ENCODE data around the gene QKI. TPM values are rescaled to one million over a fixed set of nuclear protein-coding genes. Genes with fewer than 3 reads are reported as not detected.

The QKI gene
- total RNA-seq, 1 donor from 2014 or later: 204 TPM

DNA sequence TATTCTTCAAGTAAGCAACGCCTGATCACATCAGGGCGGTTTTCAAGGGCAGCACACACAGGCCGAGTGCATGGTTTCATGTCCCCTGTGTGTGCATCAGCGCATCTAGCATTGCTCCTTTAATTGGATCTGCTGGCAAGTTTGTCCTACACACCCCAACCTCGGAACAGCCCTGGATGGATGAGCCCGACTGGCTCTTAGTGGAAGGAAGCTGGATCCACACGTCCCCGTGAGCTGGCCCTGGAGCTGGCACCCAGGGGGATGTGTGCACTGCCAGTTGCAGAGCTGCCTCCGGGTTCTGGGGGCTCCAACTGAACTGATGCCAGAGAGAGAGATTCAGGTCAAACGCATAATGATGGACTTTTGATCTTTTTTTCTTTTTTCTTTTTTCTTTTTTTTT is 39.2 kb upstream of the QKI start:
- peaks cover 7% of the 10 kb centered on the region for H3K27me3 Mint-ChIP-seq (ENCODE audit: low read depth, unreplicated experiment)
- H3K4me3 Mint-ChIP-seq (ENCODE audit: unreplicated experiment): no peak overlapping the region
- no peaks in the 10 kb centered on the region for H4K20me1 ChIP-seq (ENCODE audit: insufficient read depth, low read length)
- H3K4me1 ChIP-seq (ENCODE audit: insufficient read depth, low read length): no peaks in the 10 kb centered on the region
- H2AFZ ChIP-seq (ENCODE audit: low read depth, low read length): no peak overlapping the region
- no peak overlapping the region for H3K4me3 ChIP-seq (ENCODE audit: insufficient read depth, low read depth, low read length)
- H3K4me1 Mint-ChIP-seq (ENCODE audit: low read depth, unreplicated experiment): no peaks in the 10 kb centered on the region
- peaks cover 2% of the 10 kb centered on the region for H3K9me3 Mint-ChIP-seq (ENCODE audit: unreplicated experiment)
- peaks cover 2% of the 10 kb centered on the region for H3K36me3 Mint-ChIP-seq (ENCODE audit: low read depth, unreplicated experiment)
- no peak overlapping the region for H3K27ac ChIP-seq (ENCODE audit: low read depth, low read length)
- FAIRE-seq: no peak
- no peaks in the 10 kb centered on the region for H3K36me3 ChIP-seq (ENCODE audit: insufficient read depth, low read length)
- TF ChIP-seq, protein P1, sequence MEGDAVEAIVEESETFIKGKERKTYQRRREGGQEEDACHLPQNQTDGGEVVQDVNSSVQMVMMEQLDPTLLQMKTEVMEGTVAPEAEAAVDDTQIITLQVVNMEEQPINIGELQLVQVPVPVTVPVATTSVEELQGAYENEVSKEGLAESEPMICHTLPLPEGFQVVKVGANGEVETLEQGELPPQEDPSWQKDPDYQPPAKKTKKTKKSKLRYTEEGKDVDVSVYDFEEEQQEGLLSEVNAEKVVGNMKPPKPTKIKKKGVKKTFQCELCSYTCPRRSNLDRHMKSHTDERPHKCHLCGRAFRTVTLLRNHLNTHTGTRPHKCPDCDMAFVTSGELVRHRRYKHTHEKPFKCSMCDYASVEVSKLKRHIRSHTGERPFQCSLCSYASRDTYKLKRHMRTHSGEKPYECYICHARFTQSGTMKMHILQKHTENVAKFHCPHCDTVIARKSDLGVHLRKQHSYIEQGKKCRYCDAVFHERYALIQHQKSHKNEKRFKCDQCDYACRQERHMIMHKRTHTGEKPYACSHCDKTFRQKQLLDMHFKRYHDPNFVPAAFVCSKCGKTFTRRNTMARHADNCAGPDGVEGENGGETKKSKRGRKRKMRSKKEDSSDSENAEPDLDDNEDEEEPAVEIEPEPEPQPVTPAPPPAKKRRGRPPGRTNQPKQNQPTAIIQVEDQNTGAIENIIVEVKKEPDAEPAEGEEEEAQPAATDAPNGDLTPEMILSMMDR (IDR thresholded peaks at IDR 0.05; ENCODE audit: insufficient read depth, low read depth, low read length): no peak
- TF ChIP-seq EZH2 (IDR thresholded peaks at IDR 0.05; ENCODE audit: insufficient read depth, low read length): no peak
- H3K27me3 ChIP-seq (ENCODE audit: insufficient read depth, low read length): no peaks in the 10 kb centered on the region
- no peak overlapping the region for H3K4me2 ChIP-seq (ENCODE audit: low read length)
- H3K9me3 ChIP-seq (ENCODE audit: insufficient read depth, low read depth, low read length): no peaks in the 10 kb centered on the region
- H3K27ac Mint-ChIP-seq (ENCODE audit: unreplicated experiment): no peak overlapping the region
- no peaks in the 10 kb centered on the region for H3K79me2 ChIP-seq (ENCODE audit: insufficient read depth, low read length)
- no peak overlapping the region for H3K9ac ChIP-seq (ENCODE audit: low read length)
- no peak for DNase-seq (ENCODE audit: low read depth)

- Mint-ChIP-seq H3K36me3 (ENCODE audit: low read depth, unreplicated experiment) (peaks cover 2% of the 10 kb centered on the region), H3K4me1 (ENCODE audit: low read depth, unreplicated experiment) (no peaks in the 10 kb centered on the region), H3K9me3 (ENCODE audit: unreplicated experiment) (peaks cover 2% of the 10 kb centered on the region), H3K4me3 (ENCODE audit: unreplicated experiment) (no peak overlapping the region), H3K27ac (ENCODE audit: unreplicated experiment) (no peak overlapping the region), H3K27me3 (ENCODE audit: low read depth, unreplicated experiment) (peaks cover 7% of the 10 kb centered on the region)
- Histone ChIP-seq H3K9me3 (ENCODE audit: insufficient read depth, low read depth, low read length) (no peaks in the 10 kb centered on the region), H3K4me2 (ENCODE audit: low read length) (no peak overlapping the region), H3K27me3 (ENCODE audit: insufficient read depth, low read length) (no peaks in the 10 kb centered on the region), H3K9ac (ENCODE audit: low read length) (no peak overlapping the region), H3K4me3 (ENCODE audit: insufficient read depth, low read depth, low read length) (no peak overlapping the region), H4K20me1 (ENCODE audit: insufficient read depth, low read length) (no peaks in the 10 kb centered on the region), H3K4me1 (ENCODE audit: insufficient read depth, low read length) (no peaks in the 10 kb centered on the region), H3K36me3 (ENCODE audit: insufficient read depth, low read length) (no peaks in the 10 kb centered on the region), H3K79me2 (ENCODE audit: insufficient read depth, low read length) (no peaks in the 10 kb centered on the region), H2AFZ (ENCODE audit: low read depth, low read length) (no peak overlapping the region), H3K27ac (ENCODE audit: low read depth, low read length) (no peak overlapping the region)
- no peak for DNase-seq (ENCODE audit: low read depth)
- TF ChIP-seq, protein P1 (IDR thresholded peaks at IDR 0.05; ENCODE audit: insufficient read depth, low read depth, low read length): no peak
- TF ChIP-seq EZH2 (IDR thresholded peaks at IDR 0.05; ENCODE audit: insufficient read depth, low read length): no peak
- no peak for FAIRE-seq
Measured at GRCh38 chr6:163376187-163376586, 38.3 kb upstream of the QKI start.

DNA sequence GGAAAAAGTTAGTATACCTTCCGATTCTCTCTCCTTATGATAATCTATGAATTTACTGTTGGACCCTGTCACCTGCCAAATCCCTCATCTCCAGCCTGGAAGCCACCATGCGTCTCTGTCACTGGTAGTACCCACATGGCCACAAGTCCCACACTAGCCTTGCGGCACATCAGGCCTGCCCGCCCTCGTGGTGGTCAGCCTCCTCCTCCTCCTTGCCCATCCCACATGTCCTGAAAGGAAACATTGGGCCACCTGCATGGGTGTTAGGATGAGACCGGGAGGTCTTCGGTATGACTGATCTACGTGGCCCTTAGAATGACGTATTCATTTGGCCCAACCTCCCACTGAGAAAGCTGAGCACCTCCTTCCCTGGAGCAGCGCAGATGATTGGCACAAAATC is 37.0 kb upstream of the QKI start:
- Histone ChIP-seq H3K27me3 (ENCODE audit: insufficient read depth, low read length) (no peaks in the 10 kb centered on the region), H3K9me3 (ENCODE audit: insufficient read depth, low read depth, low read length) (no peaks in the 10 kb centered on the region), H4K20me1 (ENCODE audit: insufficient read depth, low read length) (no peaks in the 10 kb centered on the region), H3K9ac (ENCODE audit: low read length) (no peak overlapping the region), H3K4me2 (ENCODE audit: low read length) (no peak overlapping the region), H3K4me3 (ENCODE audit: insufficient read depth, low read depth, low read length) (no peak overlapping the region), H3K79me2 (ENCODE audit: insufficient read depth, low read length) (no peaks in the 10 kb centered on the region), H3K27ac (ENCODE audit: low read depth, low read length) (no peak overlapping the region), H3K36me3 (ENCODE audit: insufficient read depth, low read length) (no peaks in the 10 kb centered on the region), H2AFZ (ENCODE audit: low read depth, low read length) (no peak overlapping the region), H3K4me1 (ENCODE audit: insufficient read depth, low read length) (no peaks in the 10 kb centered on the region)
- FAIRE-seq (no peak), DNase-seq (ENCODE audit: low read depth) (no peak)
- Mint-ChIP-seq H3K27me3 (ENCODE audit: low read depth, unreplicated experiment) (peaks cover 7% of the 10 kb centered on the region), H3K36me3 (ENCODE audit: low read depth, unreplicated experiment) (peaks cover 2% of the 10 kb centered on the region), H3K27ac (ENCODE audit: unreplicated experiment) (no peak overlapping the region), H3K4me3 (ENCODE audit: unreplicated experiment) (no peak overlapping the region), H3K9me3 (ENCODE audit: unreplicated experiment) (peaks cover 2% of the 10 kb centered on the region), H3K4me1 (ENCODE audit: low read depth, unreplicated experiment) (no peaks in the 10 kb centered on the region)
- TF ChIP-seq, protein P1 (IDR thresholded peaks at IDR 0.05; ENCODE audit: insufficient read depth, low read depth, low read length): no peak
- no peak for TF ChIP-seq EZH2 (IDR thresholded peaks at IDR 0.05; ENCODE audit: insufficient read depth, low read length)
